Panc1 (cell line): ENCODE measurements around the gene PKMYT1. TPM values are rescaled to one million over a fixed set of nuclear protein-coding genes. Genes with fewer than 3 reads are reported as not detected.

Experiments
- ATAC-seq: fragments of 200-7000 bp; cut with Tn5 transposase; 2 replicates; pipeline ENCODE4 v1.9.1; 2020; ENCODE audit warnings: mild to moderate bottlenecking, moderate library complexity
- BruUV-seq: library from RNA; stranded (reverse); fragments of 400-500 nt; replicated peaks from 2 replicates; lab custom pipeline; 2021; lab: Mats Ljungman, UMichigan
- CTCF ChIA-PET: fragments of 300-600 bp; sonication (Branson Sonifier 250); formaldehyde crosslinking; loops from one replicate; lab custom pipeline; 2022; ENCODE audit warnings: antibody characterized with exemption; lab: Charles Lee
- POLR2A ChIA-PET: fragments of 300-600 bp; sonication (Branson Sonifier 250); formaldehyde crosslinking; loops from one replicate; lab custom pipeline; 2022; ENCODE audit warnings: antibody characterized with exemption; lab: Charles Lee
- DNase-seq: peaks from one replicate; pipeline ENCODE4 v3.0.0-alpha.2; 2010; ENCODE audit warnings: low read depth, low spot score
- H3K27ac ChIP-seq: 2 replicates; pipeline ENCODE4 v1.5.1; 2011; ENCODE audit warnings: mild to moderate bottlenecking, low read length, inconsistent platforms
- H3K27me3 ChIP-seq: fragments of 200-500 bp; sonication (Bioruptor generic); 2 replicates; pipeline ENCODE4 v1.6.0; 2014; ENCODE audit warnings: low read length, inconsistent platforms; ENCODE audit not compliant: control insufficient read depth, insufficient read depth
- H3K36me3 ChIP-seq: fragments of 200-500 bp; sonication (Bioruptor generic); 2 replicates; pipeline ENCODE4 v1.5.1; 2014; ENCODE audit warnings: inconsistent platforms, mild to moderate bottlenecking, low read length, moderate library complexity; ENCODE audit not compliant: control insufficient read depth, insufficient read depth
- H3K4me1 ChIP-seq: 2 replicates; pipeline ENCODE4 v1.5.1; 2011; ENCODE audit warnings: inconsistent platforms, mild to moderate bottlenecking, low read length, moderate library complexity; ENCODE audit not compliant: control insufficient read depth, insufficient read depth
- H3K4me3 ChIP-seq, 2 experiments: 2 replicates each; pipeline ENCODE4 v1.5.1; 2011 to 2012; ENCODE audit warnings: low read depth in 2 of 2, low read length in 2 of 2, mild to moderate bottlenecking in 2 of 2, inconsistent platforms in 1 of 2, moderate library complexity in 1 of 2
- H3K9me3 ChIP-seq: fragments of 200-500 bp; sonication (Bioruptor generic); 2 replicates; pipeline ENCODE4 v1.5.1; 2014; ENCODE audit warnings: low read depth, mild to moderate bottlenecking, inconsistent platforms, low read length, moderate library complexity; ENCODE audit not compliant: control insufficient read depth, insufficient read depth
- POLR2AphosphoS5 ChIP-seq: IDR thresholded peaks from 2 replicates; pipeline ENCODE4 v1.6.1; 2012; ENCODE audit warnings: mild to moderate bottlenecking, low read depth, low read length, moderate library complexity
- SIN3A ChIP-seq: IDR thresholded peaks from 2 replicates; pipeline ENCODE4 v1.6.1; 2012; ENCODE audit warnings: low read depth, mild to moderate bottlenecking, low read length, moderate library complexity, borderline replicate concordance; ENCODE audit not compliant: insufficient read depth
- TCF7L2 ChIP-seq: IDR thresholded peaks from 2 replicates; pipeline ENCODE4 v1.6.1; 2011; ENCODE audit warnings: mild to moderate bottlenecking, low read depth, low read length, inconsistent platforms
- in situ Hi-C: cut with HindIII; loops from 2 replicates; pipeline ENCODE4 v1.10.0; 2016; ENCODE audit warnings: low sequenced_read_pairs, low pct_unique_long_range_greater_than_20kb
- intact Hi-C: fragments of 100-400 bp; cut with micrococcal nuclease; formaldehyde crosslinking; loops from one replicate; pipeline ENCODE4 v1.10.0; 2022; ENCODE audit not compliant: unreplicated experiment
- total RNA-seq: library from RNA; stranded (reverse); gene quantifications from one replicate; pipeline ENCODE4 v1.2.1, GENCODE V29; 2021; ENCODE audit not compliant: unreplicated experiment
- TF ChIP-seq, protein P1 (sequence below), 2 experiments: IDR thresholded peaks; 2 replicates each; pipeline ENCODE4 v1.6.1; 2011 to 2012; ENCODE audit warnings: low read depth in 2 of 2, control low read depth in 1 of 2, low read length in 1 of 2, mild to moderate bottlenecking in 1 of 2, moderate library complexity in 1 of 2; ENCODE audit not compliant: insufficient read depth in 1 of 2
- TF ChIP-seq, protein P2 (sequence below): fragments of 450-650 bp; IDR thresholded peaks from 2 replicates; pipeline ENCODE4 v1.5.1; 2017; ENCODE audit warnings: mild to moderate bottlenecking

Gene PKMYT1
- total RNA-seq, 1 experiment from 2014 or later = 105 TPM

DNA sequence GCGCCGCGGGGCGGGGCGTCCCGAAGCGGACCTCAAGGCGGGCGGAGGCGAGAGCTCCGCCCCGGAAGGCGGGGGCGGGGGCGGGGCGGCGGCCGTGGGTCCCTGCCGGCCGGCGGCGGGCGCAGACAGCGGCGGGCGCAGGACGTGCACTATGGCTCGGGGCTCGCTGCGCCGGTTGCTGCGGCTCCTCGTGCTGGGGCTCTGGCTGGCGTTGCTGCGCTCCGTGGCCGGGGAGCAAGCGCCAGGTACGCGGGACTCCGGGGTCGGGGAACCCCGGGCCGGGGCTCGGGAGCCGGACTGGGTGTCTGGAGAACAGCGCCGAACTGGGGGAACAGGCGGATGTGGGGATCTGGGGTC, 40.0 kb upstream of the PKMYT1 start, which contains the start of gene TNFRSF12A:
Gene TNFRSF12A, plus strand, starts transcription at position 122 of the 357 bp plus-strand sequence. Its CDS starts 30 bp downstream, at position 152.
- Histone ChIP-seq H3K9me3 (no peaks in the 10 kb centered on the region), H3K4me3 (peak within 1 kb of the TSS; percentile 94 to 95), H3K36me3 (peaks cover 9% of the 10 kb centered on the region), H3K27me3 (no peaks in the 10 kb centered on the region), H3K27ac (peak within 1 kb of the TSS; percentile 99), H3K4me1 (peaks cover 16% of the 10 kb centered on the region)
- in situ Hi-C loops (no loop called here), intact Hi-C loops (no loop called here)
- POLR2A ChIA-PET = interaction anchor here (0.6 kb wide), 1 partner anchor 1134 kb away, joined by 10 read pairs; no protein-coding TSS in a partner anchor
- no peak for DNase-seq
- CTCF ChIA-PET = interaction anchor here (0.5 to 1.2 kb wide), 4 partner anchors 8 to 246 kb away, joined by 3 to 5 read pairs (median 4); no protein-coding TSS in a partner anchor
- ATAC-seq = peak; percentile 15
- no peak; the same call in 1 of the 2 replicates for TF ChIP-seq SIN3A
- peak; percentile 63 for TF ChIP-seq POLR2AphosphoS5
- TF ChIP-seq, protein P1, sequence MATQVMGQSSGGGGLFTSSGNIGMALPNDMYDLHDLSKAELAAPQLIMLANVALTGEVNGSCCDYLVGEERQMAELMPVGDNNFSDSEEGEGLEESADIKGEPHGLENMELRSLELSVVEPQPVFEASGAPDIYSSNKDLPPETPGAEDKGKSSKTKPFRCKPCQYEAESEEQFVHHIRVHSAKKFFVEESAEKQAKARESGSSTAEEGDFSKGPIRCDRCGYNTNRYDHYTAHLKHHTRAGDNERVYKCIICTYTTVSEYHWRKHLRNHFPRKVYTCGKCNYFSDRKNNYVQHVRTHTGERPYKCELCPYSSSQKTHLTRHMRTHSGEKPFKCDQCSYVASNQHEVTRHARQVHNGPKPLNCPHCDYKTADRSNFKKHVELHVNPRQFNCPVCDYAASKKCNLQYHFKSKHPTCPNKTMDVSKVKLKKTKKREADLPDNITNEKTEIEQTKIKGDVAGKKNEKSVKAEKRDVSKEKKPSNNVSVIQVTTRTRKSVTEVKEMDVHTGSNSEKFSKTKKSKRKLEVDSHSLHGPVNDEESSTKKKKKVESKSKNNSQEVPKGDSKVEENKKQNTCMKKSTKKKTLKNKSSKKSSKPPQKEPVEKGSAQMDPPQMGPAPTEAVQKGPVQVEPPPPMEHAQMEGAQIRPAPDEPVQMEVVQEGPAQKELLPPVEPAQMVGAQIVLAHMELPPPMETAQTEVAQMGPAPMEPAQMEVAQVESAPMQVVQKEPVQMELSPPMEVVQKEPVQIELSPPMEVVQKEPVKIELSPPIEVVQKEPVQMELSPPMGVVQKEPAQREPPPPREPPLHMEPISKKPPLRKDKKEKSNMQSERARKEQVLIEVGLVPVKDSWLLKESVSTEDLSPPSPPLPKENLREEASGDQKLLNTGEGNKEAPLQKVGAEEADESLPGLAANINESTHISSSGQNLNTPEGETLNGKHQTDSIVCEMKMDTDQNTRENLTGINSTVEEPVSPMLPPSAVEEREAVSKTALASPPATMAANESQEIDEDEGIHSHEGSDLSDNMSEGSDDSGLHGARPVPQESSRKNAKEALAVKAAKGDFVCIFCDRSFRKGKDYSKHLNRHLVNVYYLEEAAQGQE (IDR thresholded peaks at IDR 0.05; ENCODE audit: insufficient read depth in 1 of 2, low read depth in 2 of 2, low read length in 1 of 2) = 0 out of 4 replicates have a peak, but pooled peaks of 1 of the 2 experiments have one; percentile 42
- TF ChIP-seq, protein P2, sequence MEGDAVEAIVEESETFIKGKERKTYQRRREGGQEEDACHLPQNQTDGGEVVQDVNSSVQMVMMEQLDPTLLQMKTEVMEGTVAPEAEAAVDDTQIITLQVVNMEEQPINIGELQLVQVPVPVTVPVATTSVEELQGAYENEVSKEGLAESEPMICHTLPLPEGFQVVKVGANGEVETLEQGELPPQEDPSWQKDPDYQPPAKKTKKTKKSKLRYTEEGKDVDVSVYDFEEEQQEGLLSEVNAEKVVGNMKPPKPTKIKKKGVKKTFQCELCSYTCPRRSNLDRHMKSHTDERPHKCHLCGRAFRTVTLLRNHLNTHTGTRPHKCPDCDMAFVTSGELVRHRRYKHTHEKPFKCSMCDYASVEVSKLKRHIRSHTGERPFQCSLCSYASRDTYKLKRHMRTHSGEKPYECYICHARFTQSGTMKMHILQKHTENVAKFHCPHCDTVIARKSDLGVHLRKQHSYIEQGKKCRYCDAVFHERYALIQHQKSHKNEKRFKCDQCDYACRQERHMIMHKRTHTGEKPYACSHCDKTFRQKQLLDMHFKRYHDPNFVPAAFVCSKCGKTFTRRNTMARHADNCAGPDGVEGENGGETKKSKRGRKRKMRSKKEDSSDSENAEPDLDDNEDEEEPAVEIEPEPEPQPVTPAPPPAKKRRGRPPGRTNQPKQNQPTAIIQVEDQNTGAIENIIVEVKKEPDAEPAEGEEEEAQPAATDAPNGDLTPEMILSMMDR = no peak
- peak; percentile 21; the same call in 1 of the 2 replicates for TF ChIP-seq TCF7L2
- BruUV-seq = no TSS peak

DNA sequence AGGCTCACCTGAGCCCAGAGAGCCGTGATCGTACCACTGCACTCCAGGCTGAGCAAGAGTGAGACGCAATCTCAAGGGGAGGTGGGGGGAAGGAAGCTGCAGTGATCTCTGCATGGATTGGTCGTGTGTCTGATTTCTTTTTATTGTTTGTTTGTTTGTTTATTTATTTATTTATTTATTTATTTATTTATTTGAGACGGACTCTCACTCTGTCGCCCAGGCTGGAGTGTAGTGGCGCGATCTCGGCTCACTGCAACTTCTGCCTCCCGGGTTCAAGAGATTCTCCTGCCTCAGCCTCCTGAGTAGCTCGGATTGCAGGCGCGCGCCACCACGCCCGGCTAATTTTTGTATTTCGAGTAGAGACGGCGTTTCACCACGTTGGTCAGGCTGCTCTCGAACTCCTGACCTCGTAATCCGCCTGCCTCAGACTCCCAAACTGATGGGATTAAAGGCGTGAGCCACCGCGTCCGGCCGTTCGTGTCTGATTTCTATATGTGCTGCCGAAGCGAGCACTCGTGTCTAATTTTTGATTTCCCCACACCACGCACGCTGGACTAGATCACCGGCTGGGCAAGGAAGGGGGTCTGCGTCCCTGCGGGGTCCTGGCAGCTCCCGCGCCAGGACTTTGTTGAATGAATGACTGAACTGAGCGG, 39.5 kb upstream of the PKMYT1 start:
- peak overlapping the region; percentile 85 for H3K27ac ChIP-seq
- H3K9me3 ChIP-seq = no peaks in the 10 kb centered on the region
- H3K4me1 ChIP-seq = peaks cover 16% of the 10 kb centered on the region
- intact Hi-C loops (no loop called here), in situ Hi-C loops (no loop called here)
- DNase-seq (no peak), ATAC-seq (no peak)
- ChIA-PET CTCF (interaction anchor here (0.6 to 1.2 kb wide), 3 partner anchors 9 to 16 kb away, joined by 3 to 5 read pairs (median 3); no protein-coding TSS in a partner anchor), POLR2A (interaction anchor here (0.6 kb wide), 1 partner anchor 1133 kb away, joined by 10 read pairs; no protein-coding TSS in a partner anchor)
- BruUV-seq = no TSS peak
- H3K4me3 ChIP-seq = peak overlapping the region; percentile 94 to 95
- TF ChIP-seq TCF7L2 = no peak
- H3K27me3 ChIP-seq = no peaks in the 10 kb centered on the region
- H3K36me3 ChIP-seq = peaks cover 9% of the 10 kb centered on the region
